Measurements from ENCODE around the gene CHD5.

The CHD5 gene

GRCh38 chr1:6154525-6155319, 25.4 kb downstream of the CHD5 start:
- DNase-seq (ENCODE audit: low read depth in 2 of 2) = no peak

- DNase-seq (ENCODE audit: low read depth in 2 of 2) = no peak
Measured at GRCh38 chr1:6152882-6153281, 27.2 kb downstream of the CHD5 start.

GRCh38 chr1:6152181-6152580, 27.9 kb downstream of the CHD5 start:
- DNase-seq (ENCODE audit: low read depth in 2 of 2) = no peak

GRCh38 chr1:6151291-6151822, 28.8 kb downstream of the CHD5 start:
- DNase-seq (ENCODE audit: low read depth in 2 of 2) = no peak

- no peak for DNase-seq (ENCODE audit: low read depth in 2 of 2)
Measured at GRCh38 chr1:6150006-6150938, 29.8 kb downstream of the CHD5 start.

GRCh38 chr1:6149597-6149996, 30.5 kb downstream of the CHD5 start:
- DNase-seq (ENCODE audit: low read depth in 2 of 2) = no peak

- peak; percentile 17 to 47 for DNase-seq (ENCODE audit: low read depth in 2 of 2)
Measured at GRCh38 chr1:6148497-6149241, 31.5 kb downstream of the CHD5 start.

- DNase-seq (ENCODE audit: low read depth in 2 of 2) = no peak
Measured at GRCh38 chr1:6145864-6146410, 34.2 kb downstream of the CHD5 start.

- DNase-seq (ENCODE audit: low read depth in 2 of 2) = no peak
Measured at GRCh38 chr1:6145396-6145750, 34.7 kb downstream of the CHD5 start.

GRCh38 chr1:6144647-6145395, 35.3 kb downstream of the CHD5 start:
- no peak for DNase-seq (ENCODE audit: low read depth in 2 of 2)

GRCh38 chr1:6144175-6144574, 35.9 kb downstream of the CHD5 start:
- no peak for DNase-seq (ENCODE audit: low read depth in 2 of 2)

GRCh38 chr1:6143395-6143794, 36.7 kb downstream of the CHD5 start:
- DNase-seq (ENCODE audit: low read depth in 2 of 2) = no peak

GRCh38 chr1:6142734-6143133, 37.4 kb downstream of the CHD5 start:
- DNase-seq (ENCODE audit: low read depth in 2 of 2) = no peak

GRCh38 chr1:6142036-6142621, 38.0 kb downstream of the CHD5 start:
- no peak for DNase-seq (ENCODE audit: low read depth in 2 of 2)

- DNase-seq (ENCODE audit: low read depth in 2 of 2) = no peak
Measured at GRCh38 chr1:6141592-6141991, 38.5 kb downstream of the CHD5 start.

- no peak for DNase-seq (ENCODE audit: low read depth in 2 of 2)
Measured at GRCh38 chr1:6140413-6140812, 39.7 kb downstream of the CHD5 start.

GRCh38 chr1:6137758-6138157, 42.4 kb downstream of the CHD5 start:
- DNase-seq (ENCODE audit: low read depth in 2 of 2) = no peak

- no peak for DNase-seq (ENCODE audit: low read depth in 2 of 2)
Measured at GRCh38 chr1:6136516-6137220, 43.5 kb downstream of the CHD5 start.

- DNase-seq (ENCODE audit: low read depth in 2 of 2) = no peak
Measured at GRCh38 chr1:6134741-6135510, 45.2 kb downstream of the CHD5 start.
